Islet of Langerhans (tissue), 1 donor: Measurements from ENCODE around the gene FMN1.

Source experiments
- FAIRE-seq: peaks from one replicate; lab custom pipeline; 2011; peaks lifted over from hg19 to GRCh38; lab: Jason Lieb, UNC

FMN1 gene

DNA sequence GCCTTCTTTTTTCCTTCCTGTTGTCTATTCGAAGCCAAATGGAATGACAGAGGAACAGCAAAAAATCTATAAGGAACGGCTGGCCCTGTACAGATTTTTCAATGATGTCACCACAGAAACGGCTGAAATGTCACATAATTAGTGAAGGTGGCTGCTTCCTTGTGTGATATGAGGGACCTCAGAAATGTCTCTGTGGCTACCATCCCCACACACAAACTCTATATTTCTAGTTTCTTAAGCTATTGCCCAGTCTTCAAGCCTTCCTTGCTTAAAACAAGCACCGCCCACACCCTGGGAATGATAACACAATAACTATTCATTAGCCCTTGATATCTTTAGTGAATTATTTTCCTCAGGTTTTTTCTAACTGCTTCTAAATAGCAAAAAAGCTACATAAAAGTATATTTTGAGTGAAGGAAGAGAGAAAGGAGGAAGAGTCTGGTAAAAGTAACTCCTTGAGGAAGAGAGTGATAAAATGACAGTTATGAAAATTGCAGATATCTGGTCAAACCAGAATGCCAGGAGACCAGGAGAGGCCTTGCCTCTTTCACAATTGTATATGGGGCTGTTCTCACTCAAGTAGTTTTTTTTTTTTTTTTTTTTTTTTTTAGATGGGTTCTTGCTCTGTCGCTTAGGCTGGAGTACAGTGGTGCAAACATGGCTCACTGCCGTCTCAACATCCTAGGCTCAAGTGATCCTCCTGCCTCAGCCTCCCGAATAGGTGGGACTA, 38.7 kb downstream of the FMN1 start:
- FAIRE-seq = no peak

DNA sequence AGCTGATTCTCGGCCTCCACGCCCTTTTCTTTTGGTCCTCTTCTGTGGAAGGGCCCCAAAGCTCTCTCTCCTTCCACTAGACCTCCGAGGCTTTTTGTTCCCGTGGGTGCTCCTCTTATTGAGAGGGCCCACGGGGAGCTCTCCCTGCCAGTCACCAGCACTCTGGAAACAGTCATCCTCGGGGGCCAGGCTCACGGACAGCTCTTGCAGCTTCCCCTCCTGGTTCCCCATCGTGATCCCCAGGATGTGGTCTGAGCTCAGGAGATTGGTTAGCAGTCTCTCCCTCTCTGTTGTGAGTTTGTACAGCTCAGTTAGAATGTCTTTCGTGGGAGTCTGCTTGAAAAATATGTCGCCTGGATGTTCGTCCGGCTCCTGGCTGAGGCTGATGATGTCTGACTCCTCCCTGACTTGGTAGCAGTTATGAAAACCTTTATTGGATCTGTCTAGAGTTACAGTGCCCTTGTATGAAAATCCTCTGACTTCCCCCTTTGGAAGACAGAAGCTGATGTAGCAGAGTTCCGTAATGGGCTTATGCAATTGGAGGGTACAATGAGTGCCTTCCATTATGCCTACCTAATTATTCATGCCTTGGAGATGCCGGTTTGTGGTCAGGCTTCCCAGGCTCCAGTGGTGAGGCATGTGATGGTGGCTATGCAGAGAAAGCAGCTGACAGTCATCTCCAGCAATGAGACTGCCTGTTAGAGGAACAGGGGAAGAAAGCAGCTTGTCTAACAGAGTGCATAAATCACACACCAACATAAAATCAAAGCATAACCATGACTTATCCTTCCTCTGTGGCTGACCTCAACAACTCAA, 40.0 kb downstream of the FMN1 start:
- no peak for FAIRE-seq

DNA sequence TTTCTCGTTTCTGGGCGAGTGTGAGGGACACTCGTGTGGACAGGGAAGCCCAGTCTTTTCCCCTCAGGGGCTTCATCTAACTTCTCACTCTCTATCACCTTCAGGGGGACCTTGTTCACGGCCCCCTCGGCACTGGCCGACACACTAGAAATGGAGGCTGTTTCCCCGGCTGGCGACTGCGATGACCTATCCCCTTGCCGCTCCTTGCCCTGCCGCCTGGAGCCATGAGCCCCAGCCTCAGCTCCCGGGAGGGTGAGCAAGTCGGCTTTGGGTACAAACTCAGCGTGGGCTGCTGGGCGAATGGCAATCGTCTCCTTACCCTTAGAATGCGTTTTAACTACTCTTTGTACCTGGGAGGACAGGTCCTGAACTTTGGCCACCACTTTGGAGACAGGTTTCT, 41.0 kb downstream of the FMN1 start:
- no peak for FAIRE-seq

- no peak for FAIRE-seq
These were observed 41.9 kb downstream of the FMN1 start for GRCh38 chr15:33152502-33153109.

DNA sequence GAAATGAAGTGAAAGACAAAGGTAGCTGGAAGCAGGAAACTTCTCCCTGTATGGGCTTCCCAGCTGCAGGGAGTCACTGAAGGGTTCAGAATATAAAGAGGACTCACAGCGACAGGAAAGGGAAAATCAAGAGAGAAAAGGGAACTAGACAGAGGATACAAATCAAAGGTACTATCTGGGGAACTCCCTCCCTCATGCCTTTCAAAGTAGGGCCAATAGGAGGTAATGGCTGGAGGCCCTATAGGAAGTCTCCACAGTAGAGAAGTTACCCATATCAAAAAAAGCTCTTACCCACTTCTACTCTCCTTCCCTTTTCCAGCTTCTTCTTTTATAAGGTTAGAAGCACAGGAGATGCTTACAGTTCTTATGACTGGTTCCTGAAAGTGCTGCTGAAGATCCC, 43.5 kb downstream of the FMN1 start:
- no peak for FAIRE-seq

DNA sequence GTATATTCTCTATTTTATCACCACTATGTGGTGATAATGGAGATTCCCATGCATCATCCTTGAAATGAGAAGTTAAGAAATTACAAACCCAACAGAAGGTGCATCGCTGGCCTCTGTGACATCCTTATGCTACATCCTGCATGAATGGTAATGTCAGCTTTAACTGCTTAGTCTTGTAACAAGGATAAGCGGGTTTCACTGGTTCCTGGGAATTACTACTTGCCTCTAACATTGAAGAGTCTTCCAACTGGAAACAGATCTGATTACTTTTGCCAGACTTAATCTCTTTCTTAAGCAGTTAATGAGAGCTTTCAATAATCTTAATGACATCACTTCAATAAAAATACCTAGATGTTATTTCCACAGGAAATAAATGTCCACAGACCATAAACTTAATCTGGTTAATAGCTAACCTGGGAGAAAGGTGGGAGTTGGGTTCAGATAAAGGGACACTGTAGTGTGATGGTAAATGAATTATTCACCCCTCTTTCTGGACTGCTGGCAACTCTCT, 44.0 kb downstream of the FMN1 start:
- no peak for FAIRE-seq

GRCh38 chr15:33149919-33150318, 44.6 kb downstream of the FMN1 start:
- FAIRE-seq = no peak

GRCh38 chr15:33148129-33148751, 46.3 kb downstream of the FMN1 start:
- FAIRE-seq = no peak

DNA sequence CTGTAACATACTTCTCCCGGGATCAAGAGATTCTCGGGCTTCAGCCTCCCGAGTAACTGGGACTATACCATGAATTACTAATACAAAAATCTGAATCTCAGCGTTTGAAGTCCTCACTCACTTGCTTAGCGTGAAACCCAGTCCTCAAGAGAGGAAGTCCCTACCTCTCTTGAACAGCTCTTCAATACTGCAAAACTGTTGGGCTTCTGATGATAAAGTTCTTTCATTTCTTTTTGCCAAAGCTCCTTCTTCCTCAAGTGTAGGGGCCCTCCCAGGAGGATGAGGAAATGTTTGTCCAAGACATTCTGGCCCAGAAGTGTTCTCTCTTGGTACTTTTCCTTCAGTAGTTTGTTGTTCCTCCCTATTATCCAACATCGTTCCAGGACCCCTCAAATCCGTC, 48.5 kb downstream of the FMN1 start:
- FAIRE-seq = no peak

DNA sequence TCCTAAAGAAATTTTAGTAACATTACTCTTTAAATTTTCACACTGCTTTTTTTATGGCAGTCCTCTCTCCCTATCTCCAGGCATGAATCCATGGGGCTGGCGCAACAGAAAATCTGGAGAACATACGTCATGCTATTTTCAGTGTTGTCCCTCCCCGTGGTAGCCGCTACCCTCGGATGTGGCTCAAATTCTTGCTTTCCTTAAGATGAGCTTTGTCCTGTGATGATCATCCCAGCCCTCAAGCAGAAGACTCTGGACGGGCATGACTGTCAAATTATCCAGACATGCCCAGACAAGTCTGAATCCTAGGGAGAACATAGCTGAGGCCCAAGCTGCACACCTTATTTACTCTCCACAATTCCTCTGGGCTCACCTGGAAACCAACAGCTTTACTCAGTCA, 49.1 kb downstream of the FMN1 start:
- no peak for FAIRE-seq

- peak; percentile 38 for FAIRE-seq
These were observed 51.8 kb downstream of the FMN1 start for GRCh38 chr15:33142708-33143107.

DNA sequence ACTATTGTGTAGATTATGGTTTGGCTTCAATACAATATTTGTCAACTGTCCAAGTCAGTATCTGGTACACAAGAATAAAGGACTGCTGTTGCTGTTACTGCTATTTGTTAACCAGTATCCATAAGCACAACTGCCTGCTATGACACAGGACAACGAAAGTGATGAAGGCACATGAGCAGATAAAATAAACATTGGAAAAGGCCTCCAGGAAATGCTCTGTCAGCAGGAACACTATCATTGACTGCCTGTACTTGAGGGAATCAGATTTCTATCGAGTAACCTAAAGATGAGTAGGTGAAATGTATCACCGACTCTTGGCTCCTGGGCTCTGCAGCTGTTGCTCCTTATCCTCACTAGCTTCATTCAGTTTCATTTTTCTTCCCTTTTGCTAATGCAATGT, 56.5 kb downstream of the FMN1 start:
- FAIRE-seq = peak; percentile 93

DNA sequence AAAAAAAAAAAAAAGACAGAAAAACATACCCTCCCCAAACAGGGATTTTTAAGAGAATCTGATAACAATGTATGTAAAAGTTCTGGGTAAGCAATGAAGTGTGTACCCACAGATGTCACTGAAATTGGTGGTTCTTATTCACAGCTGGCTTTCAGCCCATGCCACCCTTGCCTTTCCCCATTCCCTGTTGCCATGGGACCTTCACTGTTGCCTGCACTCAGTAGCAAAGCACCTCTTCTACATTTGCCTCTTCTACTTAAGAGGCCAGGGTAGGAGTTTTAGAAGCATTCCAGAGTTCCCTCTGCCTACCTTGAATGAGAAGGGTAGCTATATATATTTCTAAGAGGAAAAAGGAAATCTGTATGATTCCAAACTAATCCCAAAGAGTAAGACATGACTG, 57.4 kb downstream of the FMN1 start:
- FAIRE-seq = no peak

- no peak for FAIRE-seq
These were observed 58.2 kb downstream of the FMN1 start for GRCh38 chr15:33136353-33136752.

- no peak for FAIRE-seq
These were observed 59.1 kb downstream of the FMN1 start for GRCh38 chr15:33135355-33135781.

DNA sequence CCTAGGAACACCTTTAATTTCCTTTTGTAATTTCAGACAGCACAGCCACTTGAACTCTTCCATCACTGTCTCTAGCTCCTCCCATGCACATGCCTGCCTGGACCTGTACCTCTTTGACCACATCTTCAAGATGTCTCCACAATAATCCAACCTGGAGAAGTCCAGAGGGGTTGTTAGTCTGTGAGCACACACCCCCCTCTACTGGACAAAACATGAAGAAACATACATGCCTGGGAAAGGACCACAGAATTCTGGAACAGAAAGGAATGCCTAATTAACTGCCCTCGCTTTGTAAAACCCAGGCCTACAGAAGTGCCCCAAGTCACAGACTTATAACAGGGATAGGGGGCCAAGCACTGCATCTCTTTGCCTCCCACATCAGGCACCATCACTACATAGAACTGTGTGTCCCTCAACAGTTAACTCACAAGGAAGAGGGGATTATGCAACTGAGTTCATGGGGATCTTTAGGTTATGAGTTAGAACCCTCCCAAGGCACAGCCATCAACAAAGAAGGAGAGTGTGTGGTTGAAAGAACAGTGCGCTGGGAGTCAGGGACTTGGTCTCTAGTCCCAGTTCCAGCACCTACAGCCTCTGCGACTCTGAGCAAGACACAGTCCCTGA, 61.7 kb downstream of the FMN1 start:
- peak; percentile 95 for FAIRE-seq

DNA sequence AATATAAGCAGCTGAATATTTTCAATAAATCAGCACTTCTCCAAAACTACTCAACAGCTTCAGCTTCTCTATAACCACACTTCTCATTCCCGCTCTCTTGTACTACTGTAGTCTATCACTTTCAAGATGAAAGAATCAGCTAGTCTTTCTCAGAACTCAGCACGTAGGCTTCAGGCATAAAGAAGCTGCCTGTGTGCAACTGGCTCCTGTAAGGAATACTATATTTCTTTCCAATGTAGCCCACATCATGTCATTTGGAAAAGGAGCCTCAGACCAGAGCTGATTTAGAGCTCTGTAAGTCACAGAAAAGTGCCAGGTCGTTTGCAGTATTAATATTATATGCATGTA, 62.3 kb downstream of the FMN1 start:
- FAIRE-seq = no peak

GRCh38 chr15:33131552-33132232, 62.8 kb downstream of the FMN1 start:
- no peak for FAIRE-seq

DNA sequence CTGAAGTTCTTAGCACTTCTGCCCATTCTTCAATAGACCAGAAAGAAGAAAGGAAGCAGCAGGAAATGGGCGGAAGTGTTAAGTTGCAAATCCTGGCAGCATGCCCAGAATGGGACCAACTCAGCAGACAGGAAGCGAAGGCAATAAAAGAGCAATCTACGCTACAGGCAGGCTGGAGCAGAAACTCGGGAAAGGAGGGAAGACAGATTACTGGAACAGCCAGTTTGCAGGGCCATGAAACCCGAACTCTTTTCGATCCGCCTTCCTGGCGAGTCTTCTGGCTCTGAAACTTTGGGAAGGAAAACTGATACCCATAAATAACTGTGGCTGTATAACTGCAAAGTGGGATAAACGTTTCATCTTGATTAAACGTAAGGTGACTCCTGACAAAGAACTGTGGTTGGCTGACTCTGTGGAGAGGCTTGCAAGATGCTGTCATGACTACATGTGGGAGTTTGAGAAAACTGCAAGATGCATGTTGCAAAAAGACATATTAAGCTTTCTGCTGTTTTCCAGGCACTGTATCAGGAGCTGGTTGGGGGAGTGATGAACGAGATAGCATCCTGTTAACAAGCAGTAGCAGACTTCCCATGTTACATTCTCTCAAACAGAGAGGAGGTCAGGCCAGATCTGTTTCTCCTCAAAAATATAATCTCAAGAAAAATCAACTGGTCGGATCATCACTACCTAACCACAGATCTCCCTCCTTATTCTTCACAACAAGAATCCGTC, 67.8 kb downstream of the FMN1 start:
- FAIRE-seq = peak; percentile 97

GRCh38 chr15:33125894-33126537, 68.5 kb downstream of the FMN1 start:
- peak; percentile 75 for FAIRE-seq
